HepG2 (cell line): ENCODE results near the gene SIK2. TPM values are rescaled to one million over a fixed set of nuclear protein-coding genes. Genes with fewer than 3 reads are reported as not detected.
A peak's percentile ranks its signal among the peaks of the same experiment; 100 is the strongest.

ENCODE experiments used
- ADNP ChIP-seq: sonication (generic); formaldehyde crosslinking; IDR thresholded peaks from 2 replicates; pipeline ENCODE4 v1.4.0; 2020; ENCODE audit warnings: missing genetic modification reagents
- CBFB ChIP-seq: sonication (generic); formaldehyde crosslinking; IDR thresholded peaks from 2 replicates; pipeline ENCODE4 v1.4.0; 2020; ENCODE audit warnings: missing genetic modification reagents
- CHD2 ChIP-seq: IDR thresholded peaks from 2 replicates; pipeline ENCODE4 v1.6.1; 2011; ENCODE audit warnings: low read depth, low read length, improper control_type of control experiment
- CREM ChIP-seq, 2 experiments: sonication (generic) in 1 of 2; formaldehyde crosslinking in 1 of 2; IDR thresholded peaks; 2 replicates each; pipeline versions ENCODE4 v1.4.0 to v1.6.1; 2016 to 2020; ENCODE audit warnings: antibody characterized with exemption in 1 of 2, mild to moderate bottlenecking in 1 of 2, missing genetic modification reagents in 1 of 2
- FOSL1 ChIP-seq: sonication (generic); formaldehyde crosslinking; IDR thresholded peaks from 2 replicates; pipeline ENCODE4 v1.9.0; 2021; ENCODE audit warnings: missing genetic modification reagents, borderline replicate concordance
- KLF12 ChIP-seq: sonication (generic); formaldehyde crosslinking; IDR thresholded peaks from 2 replicates; pipeline ENCODE4 v1.4.0; 2020; ENCODE audit warnings: missing genetic modification reagents, borderline replicate concordance
- SIX4 ChIP-seq: sonication (generic); formaldehyde crosslinking; IDR thresholded peaks from 2 replicates; pipeline ENCODE4 v1.4.0; 2020; ENCODE audit warnings: missing genetic modification reagents
- SNAI1 ChIP-seq: sonication (generic); formaldehyde crosslinking; IDR thresholded peaks from 2 replicates; pipeline ENCODE4 v1.5.0; 2020; ENCODE audit warnings: mild to moderate bottlenecking, missing genetic modification reagents, borderline replicate concordance
- TFE3 ChIP-seq: IDR thresholded peaks from 2 replicates; pipeline ENCODE4 v1.6.1; 2016
- ZBTB1 ChIP-seq: sonication (generic); formaldehyde crosslinking; IDR thresholded peaks from 2 replicates; pipeline ENCODE4 v1.4.0; 2020; ENCODE audit warnings: missing genetic modification reagents, borderline replicate concordance
- ZNF329 ChIP-seq: sonication (generic); formaldehyde crosslinking; IDR thresholded peaks from 2 replicates; pipeline ENCODE4 v1.9.0; 2021; ENCODE audit warnings: low read depth, mild to moderate bottlenecking, missing genetic modification reagents
- ZNF496 ChIP-seq: sonication (generic); formaldehyde crosslinking; IDR thresholded peaks from 2 replicates; pipeline ENCODE4 v1.8.1; 2023; ENCODE audit warnings: mild to moderate bottlenecking, moderate library complexity, missing genetic modification reagents; ENCODE audit not compliant: insufficient replicate concordance
- ZNF577 ChIP-seq: sonication (generic); formaldehyde crosslinking; IDR thresholded peaks from 2 replicates; pipeline ENCODE4 v1.4.0; 2020; ENCODE audit warnings: mild to moderate bottlenecking, low read depth, missing genetic modification reagents, borderline replicate concordance
- ZNF850 ChIP-seq: sonication (generic); formaldehyde crosslinking; conservative IDR thresholded peaks from 2 replicates; pipeline ENCODE4 v1.9.0; 2021; ENCODE audit warnings: mild to moderate bottlenecking, missing genetic modification reagents
- ZUFSP ChIP-seq: sonication (generic); formaldehyde crosslinking; IDR thresholded peaks from 2 replicates; pipeline ENCODE4 v1.9.0; 2021; ENCODE audit warnings: missing genetic modification reagents, mild to moderate bottlenecking, borderline replicate concordance
- polyA plus RNA-seq, 8 experiments: library from polyadenylated mRNA; depleted of rRNA in 3 of 8; stranded (reverse) in 7 of 8; unstranded in 1 of 8; fragments of >200 nt; fragmentation: Illumina TruSeq in 4 of 8; extraction: Trizol in 4 of 8; gene quantifications; 2 replicates each; pipeline versions ENCODE4 v1.2.1 to v1.2.3, GENCODE V29; 2011 to 2016; ENCODE audit warnings: low read depth in 4 of 8, missing spikeins in 1 of 8, mixed read lengths in 1 of 8; ENCODE audit not compliant: insufficient read depth in 1 of 8
- total RNA-seq, 5 experiments: library from RNA; depleted of rRNA; stranded (reverse); fragments of >200 nt; fragmentation: Illumina TruSeq; extraction: Trizol; gene quantifications; 2 replicates each; pipeline ENCODE4 v1.2.3, GENCODE V29; 2016; ENCODE audit warnings: low read depth in 1 of 5
- TF ChIP-seq, protein P1 (sequence below): sonication (generic); formaldehyde crosslinking; IDR thresholded peaks from 2 replicates; pipeline ENCODE4 v1.5.1; 2020; ENCODE audit warnings: mild to moderate bottlenecking, missing genetic modification reagents
- TF ChIP-seq, protein P2 (sequence below): sonication (generic); formaldehyde crosslinking; IDR thresholded peaks from 2 replicates; pipeline ENCODE4 v1.4.0; 2020; ENCODE audit warnings: missing genetic modification reagents, mild to moderate bottlenecking, borderline replicate concordance

The SIK2 gene
- total and polyA plus RNA-seq, 2 of the 13 experiments (the other 11 are each of a cell fraction or from before 2014, with no cell fraction given) = 8.1 to 15.4 TPM

- TF ChIP-seq, protein P1, sequence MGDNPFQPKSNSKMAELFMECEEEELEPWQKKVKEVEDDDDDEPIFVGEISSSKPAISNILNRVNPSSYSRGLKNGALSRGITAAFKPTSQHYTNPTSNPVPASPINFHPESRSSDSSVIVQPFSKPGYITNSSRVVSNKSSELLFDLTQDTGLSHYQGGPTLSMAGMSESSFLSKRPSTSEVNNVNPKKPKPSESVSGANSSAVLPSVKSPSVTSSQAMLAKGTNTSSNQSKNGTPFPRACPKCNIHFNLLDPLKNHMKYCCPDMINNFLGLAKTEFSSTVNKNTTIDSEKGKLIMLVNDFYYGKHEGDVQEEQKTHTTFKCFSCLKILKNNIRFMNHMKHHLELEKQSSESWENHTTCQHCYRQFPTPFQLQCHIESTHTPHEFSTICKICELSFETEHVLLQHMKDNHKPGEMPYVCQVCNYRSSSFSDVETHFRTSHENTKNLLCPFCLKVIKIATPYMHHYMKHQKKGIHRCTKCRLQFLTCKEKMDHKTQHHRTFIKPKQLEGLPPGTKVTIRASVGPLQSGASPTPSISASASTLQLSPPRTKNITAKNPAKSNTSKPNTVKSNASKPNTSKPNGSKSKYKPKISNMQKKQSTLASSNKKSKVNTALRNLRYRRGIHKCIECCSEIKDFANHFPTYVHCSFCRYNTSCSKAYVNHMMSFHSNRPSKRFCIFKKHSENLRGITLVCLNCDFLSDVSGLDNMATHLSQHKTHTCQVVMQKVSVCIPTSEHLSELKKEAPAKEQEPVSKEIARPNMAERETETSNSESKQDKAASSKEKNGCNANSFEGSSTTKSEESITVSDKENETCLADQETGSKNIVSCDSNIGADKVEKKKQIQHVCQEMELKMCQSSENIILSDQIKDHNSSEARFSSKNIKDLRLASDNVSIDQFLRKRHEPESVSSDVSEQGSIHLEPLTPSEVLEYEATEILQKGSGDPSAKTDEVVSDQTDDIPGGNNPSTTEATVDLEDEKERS = no peak; the same call in 1 of the 2 replicates
- no peak for TF ChIP-seq ZNF850
- no peak for TF ChIP-seq CHD2
- no peak for TF ChIP-seq ADNP (CRISPR knock-in tag)
- no peak for TF ChIP-seq FOSL1 (CRISPR knock-in tag)
- TF ChIP-seq, protein P2, sequence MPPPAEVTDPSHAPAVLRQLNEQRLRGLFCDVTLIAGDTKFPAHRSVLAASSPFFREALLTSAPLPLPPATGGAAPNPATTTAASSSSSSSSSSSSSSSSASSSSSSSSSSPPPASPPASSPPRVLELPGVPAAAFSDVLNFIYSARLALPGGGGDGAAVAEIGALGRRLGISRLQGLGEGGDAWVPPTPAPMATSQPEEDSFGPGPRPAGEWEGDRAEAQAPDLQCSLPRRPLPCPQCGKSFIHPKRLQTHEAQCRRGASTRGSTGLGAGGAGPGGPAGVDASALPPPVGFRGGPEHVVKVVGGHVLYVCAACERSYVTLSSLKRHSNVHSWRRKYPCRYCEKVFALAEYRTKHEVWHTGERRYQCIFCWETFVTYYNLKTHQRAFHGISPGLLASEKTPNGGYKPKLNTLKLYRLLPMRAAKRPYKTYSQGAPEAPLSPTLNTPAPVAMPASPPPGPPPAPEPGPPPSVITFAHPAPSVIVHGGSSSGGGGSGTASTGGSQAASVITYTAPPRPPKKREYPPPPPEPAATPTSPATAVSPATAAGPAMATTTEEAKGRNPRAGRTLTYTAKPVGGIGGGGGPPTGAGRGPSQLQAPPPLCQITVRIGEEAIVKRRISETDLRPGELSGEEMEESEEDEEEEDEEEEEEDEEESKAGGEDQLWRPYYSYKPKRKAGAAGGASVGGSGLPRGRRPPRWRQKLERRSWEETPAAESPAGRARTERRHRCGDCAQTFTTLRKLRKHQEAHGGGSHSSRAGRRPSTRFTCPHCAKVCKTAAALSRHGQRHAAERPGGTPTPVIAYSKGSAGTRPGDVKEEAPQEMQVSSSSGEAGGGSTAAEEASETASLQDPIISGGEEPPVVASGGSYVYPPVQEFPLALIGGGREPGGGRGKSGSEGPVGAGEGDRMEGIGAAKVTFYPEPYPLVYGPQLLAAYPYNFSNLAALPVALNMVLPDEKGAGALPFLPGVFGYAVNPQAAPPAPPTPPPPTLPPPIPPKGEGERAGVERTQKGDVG = peak; percentile 72; the same call in 1 of the 2 replicates
- TF ChIP-seq SIX4 (CRISPR knock-in tag) = no peak; the same call in 1 of the 2 replicates
- no peak for TF ChIP-seq ZNF496
- TF ChIP-seq ZUFSP (CRISPR knock-in tag) = no peak
- no peak for TF ChIP-seq SNAI1
- no peak for TF ChIP-seq CREM (IDR thresholded peaks at IDR 0.05)
- TF ChIP-seq CREM (CRISPR knock-in tag; IDR thresholded peaks at IDR 0.05) = no peak
- TF ChIP-seq CBFB (CRISPR knock-in tag) = peak; percentile 83
- TF ChIP-seq ZNF577 (CRISPR knock-in tag) = no peak
- peak; percentile 79 for TF ChIP-seq ZNF329 (CRISPR knock-in tag)
- no peak; the same call in 1 of the 2 replicates for TF ChIP-seq TFE3 (CRISPR knock-in tag)
- TF ChIP-seq ZBTB1 (CRISPR knock-in tag) = no peak
- TF ChIP-seq KLF12 (CRISPR knock-in tag) = peak; percentile 86
These were observed at the start of gene SIK2 (continued) for GRCh38 chr11:111601979-111602864.
